Measurements from ENCODE around the gene FMN1.

FMN1 gene

DNA sequence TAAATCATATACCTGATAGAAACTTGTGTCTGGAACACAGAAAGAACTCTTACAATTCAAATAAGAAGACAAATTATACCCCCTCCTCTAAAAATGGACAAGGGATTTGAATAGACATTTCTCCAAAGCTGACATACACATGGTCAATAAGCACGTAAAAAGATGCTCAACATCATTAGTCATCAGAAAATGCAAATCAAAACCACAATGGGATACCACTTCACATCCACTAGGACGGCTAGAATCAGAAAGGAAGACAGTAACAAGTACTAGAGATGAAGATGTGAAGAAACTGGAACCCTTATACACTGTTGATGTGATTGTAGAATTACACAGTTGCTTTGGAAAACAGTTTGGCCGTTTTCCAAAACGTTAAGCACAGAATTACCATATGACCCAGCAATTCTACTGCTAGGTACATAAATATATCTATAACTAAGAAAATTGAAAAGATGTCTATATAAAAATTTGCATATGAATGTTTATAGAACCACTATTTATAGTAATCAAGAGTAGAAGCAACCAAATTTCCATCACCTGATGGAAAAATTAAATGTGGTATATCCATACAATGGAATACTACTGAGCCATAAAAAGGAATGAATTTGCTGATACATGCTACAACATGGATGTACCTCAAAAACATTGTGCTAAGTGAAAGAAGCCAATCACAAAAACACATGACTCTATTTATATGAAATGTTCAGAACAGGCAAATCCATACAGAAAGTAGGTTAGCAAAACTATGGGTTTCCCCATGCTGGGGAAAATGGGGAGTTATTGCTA, 415.9 kb downstream of the FMN1 start:
- TF ChIP-seq, protein P1, sequence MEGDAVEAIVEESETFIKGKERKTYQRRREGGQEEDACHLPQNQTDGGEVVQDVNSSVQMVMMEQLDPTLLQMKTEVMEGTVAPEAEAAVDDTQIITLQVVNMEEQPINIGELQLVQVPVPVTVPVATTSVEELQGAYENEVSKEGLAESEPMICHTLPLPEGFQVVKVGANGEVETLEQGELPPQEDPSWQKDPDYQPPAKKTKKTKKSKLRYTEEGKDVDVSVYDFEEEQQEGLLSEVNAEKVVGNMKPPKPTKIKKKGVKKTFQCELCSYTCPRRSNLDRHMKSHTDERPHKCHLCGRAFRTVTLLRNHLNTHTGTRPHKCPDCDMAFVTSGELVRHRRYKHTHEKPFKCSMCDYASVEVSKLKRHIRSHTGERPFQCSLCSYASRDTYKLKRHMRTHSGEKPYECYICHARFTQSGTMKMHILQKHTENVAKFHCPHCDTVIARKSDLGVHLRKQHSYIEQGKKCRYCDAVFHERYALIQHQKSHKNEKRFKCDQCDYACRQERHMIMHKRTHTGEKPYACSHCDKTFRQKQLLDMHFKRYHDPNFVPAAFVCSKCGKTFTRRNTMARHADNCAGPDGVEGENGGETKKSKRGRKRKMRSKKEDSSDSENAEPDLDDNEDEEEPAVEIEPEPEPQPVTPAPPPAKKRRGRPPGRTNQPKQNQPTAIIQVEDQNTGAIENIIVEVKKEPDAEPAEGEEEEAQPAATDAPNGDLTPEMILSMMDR (IDR thresholded peaks at IDR 0.05): no peak

DNA sequence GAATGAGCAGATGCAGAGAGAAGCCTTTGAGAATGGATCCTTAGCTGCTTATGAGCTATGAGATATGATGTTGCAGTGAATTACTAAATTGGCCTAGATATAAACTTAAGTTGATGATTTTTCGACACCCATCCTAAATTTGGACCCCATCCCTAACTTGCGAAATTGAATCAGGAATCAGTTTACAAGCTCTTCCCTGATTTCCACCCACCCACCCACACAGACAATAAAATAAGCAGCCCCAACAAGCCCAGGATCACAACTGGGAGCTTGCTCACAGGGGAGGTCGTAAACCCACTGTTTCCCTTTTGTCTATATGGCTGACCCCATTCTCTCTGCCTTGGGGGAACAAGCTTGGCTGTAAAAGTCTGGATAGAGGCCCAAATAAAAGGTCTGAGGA, 419.4 kb downstream of the FMN1 start:
- TF ChIP-seq, protein P1 (IDR thresholded peaks at IDR 0.05): no peak

DNA sequence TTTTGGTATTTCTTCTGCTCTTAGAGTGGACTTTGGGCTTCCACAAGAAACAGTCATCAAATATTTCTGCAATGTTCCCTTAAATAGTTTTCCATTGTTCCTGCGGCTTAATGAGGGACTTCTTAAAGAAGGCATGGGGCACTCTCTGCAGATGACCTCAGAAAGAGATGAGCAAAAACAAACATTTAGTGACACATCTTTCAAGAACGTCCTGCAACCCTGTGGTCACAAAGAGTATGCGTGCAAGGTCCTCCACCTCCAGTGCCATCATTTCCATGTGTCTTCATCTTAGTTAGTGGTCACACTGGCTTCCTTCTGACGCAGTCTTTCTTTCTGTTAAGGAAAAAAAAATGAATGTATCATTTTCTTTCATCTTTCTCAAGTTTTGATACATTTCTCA, 420.5 kb downstream of the FMN1 start:
- TF ChIP-seq, protein P1 (IDR thresholded peaks at IDR 0.05): no peak

DNA sequence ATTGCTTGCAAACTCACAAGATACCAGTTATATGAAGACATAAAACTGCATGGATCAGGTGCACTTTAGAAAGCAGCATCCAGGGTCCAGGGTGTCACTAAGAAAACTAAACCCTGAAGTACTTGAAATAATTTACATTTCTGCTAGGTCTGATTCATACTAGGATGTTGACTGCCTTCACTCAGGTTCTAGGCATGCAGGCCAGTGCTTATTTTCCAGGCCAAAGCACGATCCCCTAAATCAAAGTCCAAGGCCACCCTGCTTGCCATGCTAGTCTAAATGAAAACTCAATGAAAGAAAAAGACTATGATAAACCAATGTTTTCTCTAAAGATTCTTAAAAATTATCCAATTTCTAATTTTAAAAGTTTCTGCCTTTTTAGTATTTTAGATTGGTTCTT, 427.3 kb downstream of the FMN1 start:
- TF ChIP-seq, protein P1 (IDR thresholded peaks at IDR 0.05): no peak

DNA sequence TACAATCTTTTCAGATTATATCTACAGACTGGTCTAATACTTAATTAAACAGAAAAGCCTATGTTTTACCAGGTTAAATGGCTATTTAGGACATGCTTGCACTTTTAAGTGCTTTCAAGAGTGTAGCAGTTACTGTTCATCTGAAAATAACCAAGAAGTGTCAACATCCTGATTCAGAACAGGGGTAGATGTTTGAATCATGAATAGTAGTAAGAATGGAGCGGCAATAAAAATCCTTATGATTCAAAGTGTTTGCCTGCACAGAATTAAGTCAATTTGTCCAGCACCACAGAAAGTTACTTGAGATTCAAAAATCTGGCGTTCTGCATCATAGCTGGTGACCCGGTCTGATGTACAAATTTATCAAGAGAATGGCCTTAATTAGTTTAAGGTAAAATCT, 428.4 kb downstream of the FMN1 start:
- TF ChIP-seq, protein P1 (IDR thresholded peaks at IDR 0.05): no peak

DNA sequence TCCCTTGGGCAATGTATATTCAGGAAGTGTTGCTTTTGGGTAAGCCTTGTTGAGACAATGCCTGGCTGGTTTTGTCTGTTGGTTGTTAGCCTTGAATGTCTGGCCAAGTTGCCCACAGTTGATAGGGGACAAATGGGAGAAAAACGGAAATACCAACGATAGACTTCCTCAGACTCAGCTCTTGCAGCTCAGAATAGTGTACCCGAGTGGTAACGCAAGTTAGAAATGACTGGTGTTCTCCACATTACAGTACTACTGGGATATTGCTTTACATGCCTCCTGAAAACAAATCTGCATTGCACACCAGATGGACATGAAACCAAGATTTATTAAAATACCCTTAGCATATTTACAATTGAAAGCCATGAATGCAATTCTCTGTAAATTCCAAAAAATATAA, 429.3 kb downstream of the FMN1 start:
- TF ChIP-seq, protein P1 (IDR thresholded peaks at IDR 0.05): no peak

DNA sequence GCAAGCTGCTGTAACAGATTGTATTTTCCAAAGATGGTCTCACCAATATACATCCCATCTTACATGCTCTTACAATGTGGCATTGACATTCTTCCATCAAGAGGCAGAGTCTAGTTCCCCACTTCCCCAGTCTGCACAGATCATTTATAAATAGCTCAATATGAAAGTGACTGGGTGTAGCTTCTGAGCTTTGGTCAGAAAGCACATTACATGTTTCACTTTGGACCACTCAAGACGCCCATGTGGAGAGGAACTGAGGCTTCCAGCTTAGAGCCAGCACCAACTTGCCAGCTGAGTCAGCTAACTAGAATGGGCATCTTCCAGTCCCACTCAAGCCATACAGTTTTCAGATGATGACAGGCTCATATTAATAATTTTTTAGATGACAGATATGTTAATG, 431.2 kb downstream of the FMN1 start:
- TF ChIP-seq, protein P1 (IDR thresholded peaks at IDR 0.05): no peak

DNA sequence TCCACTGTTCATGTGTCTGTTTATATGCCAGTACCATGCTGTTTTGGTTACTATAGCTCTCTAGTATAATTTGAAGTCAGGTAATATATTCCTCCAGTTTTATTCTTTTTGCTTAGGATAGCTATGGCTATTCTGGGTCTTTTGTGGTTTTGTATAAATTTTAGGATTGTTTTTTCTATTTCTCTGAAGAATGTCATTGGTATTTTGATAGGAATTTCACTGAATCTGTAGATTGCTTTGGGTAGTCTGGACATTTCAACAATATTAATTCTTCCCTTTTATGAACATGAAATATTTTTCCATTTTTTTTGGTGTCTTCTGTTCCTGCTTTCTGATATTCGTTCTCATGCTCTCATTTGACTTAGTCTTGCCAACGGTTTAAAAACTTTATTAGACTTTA, 437.1 kb downstream of the FMN1 start:
- TF ChIP-seq, protein P1 (IDR thresholded peaks at IDR 0.05): no peak
